GM12878 (cell line): Measurements from ENCODE around the gene NLGN3.

Source experiments
- RAD21 ChIP-seq: IDR thresholded peaks from 2 replicates; pipeline ENCODE4 v1.6.1; 2011; ENCODE audit warnings: mild to moderate bottlenecking, low read depth, low read length, moderate library complexity; ENCODE audit not compliant: insufficient read depth
- RCOR1 ChIP-seq: conservative IDR thresholded peaks from 2 replicates; pipeline ENCODE4 v1.6.1; 2012; ENCODE audit warnings: low read depth, low read length, improper control_type of control experiment
- SIN3A ChIP-seq: IDR thresholded peaks from 2 replicates; pipeline ENCODE4 v1.6.1; 2012; ENCODE audit warnings: low read depth, low read length, improper control_type of control experiment
- TF ChIP-seq, protein P1 (sequence below), 3 experiments: IDR thresholded peaks in 2 of 3; conservative IDR thresholded peaks in 1 of 3; 2 replicates each; pipeline ENCODE4 v1.5.1; 2011; ENCODE audit warnings: low read depth in 3 of 3, low read length in 3 of 3, mild to moderate bottlenecking in 3 of 3, control low read depth in 2 of 3, moderate library complexity in 2 of 3, inconsistent platforms in 1 of 3, mixed read lengths in 1 of 3; ENCODE audit not compliant: control insufficient read depth in 2 of 3, insufficient read depth in 1 of 3; ENCODE audit errors: extremely low read depth in 1 of 3

DNA sequence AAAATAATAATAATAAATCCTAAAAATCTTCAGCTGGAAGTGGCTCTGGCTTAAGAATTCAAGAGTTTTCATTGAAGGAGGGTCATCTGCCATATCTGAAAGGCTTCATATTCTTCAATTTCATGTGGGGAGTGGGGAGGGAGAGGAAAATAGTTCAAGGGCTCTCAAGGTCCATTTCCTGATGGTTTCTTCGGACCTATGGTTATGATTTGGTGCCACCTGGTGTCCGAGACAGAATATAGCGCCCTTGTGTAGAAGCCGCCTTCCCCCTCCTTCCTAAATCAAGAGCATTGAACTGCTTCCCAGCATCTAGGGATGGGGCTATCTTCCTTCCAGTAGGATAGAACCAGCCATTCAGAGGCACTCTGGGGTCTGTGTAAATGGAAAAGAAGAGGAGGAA lies 34.3 kb downstream of the NLGN3 start:
- TF ChIP-seq, protein P1, sequence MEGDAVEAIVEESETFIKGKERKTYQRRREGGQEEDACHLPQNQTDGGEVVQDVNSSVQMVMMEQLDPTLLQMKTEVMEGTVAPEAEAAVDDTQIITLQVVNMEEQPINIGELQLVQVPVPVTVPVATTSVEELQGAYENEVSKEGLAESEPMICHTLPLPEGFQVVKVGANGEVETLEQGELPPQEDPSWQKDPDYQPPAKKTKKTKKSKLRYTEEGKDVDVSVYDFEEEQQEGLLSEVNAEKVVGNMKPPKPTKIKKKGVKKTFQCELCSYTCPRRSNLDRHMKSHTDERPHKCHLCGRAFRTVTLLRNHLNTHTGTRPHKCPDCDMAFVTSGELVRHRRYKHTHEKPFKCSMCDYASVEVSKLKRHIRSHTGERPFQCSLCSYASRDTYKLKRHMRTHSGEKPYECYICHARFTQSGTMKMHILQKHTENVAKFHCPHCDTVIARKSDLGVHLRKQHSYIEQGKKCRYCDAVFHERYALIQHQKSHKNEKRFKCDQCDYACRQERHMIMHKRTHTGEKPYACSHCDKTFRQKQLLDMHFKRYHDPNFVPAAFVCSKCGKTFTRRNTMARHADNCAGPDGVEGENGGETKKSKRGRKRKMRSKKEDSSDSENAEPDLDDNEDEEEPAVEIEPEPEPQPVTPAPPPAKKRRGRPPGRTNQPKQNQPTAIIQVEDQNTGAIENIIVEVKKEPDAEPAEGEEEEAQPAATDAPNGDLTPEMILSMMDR (IDR thresholded peaks at IDR 0.05 in 2 of 3, conservative IDR thresholded peaks at IDR 0.05 in 1 of 3; ENCODE audit: control insufficient read depth in 2 of 3, extremely low read depth in 1 of 3, insufficient read depth in 1 of 3, low read depth in 3 of 3, low read length in 3 of 3): peak; percentile 69 to 86 (median 70); a peak in 5 of 6 replicates
- TF ChIP-seq RAD21 (peak; percentile 78), SIN3A (no peak), RCOR1 (no peak)
